Ovary (tissue), 9 donors: ENCODE results near the gene KLC3. TPM values are rescaled to one million over a fixed set of nuclear protein-coding genes. Genes with fewer than 3 reads are reported as not detected.

Experiments
- DNase-seq, 5 donors: peaks; one replicate each; pipeline ENCODE4 v3.0.0-alpha.2; 2019 to 2020
- H3K27ac ChIP-seq, 2 donors: fragments of 200-600 bp; one replicate each; pipeline versions ENCODE4 v1.5.1 to v1.8.0; 2019 to 2022
- H3K27me3 ChIP-seq: fragments of 200-600 bp; one replicate; pipeline ENCODE4 v1.8.0; 2022
- H3K36me3 ChIP-seq: fragments of 200-600 bp; sonication (generic); one replicate; pipeline ENCODE4 v1.5.1; 2019
- H3K4me1 ChIP-seq: one replicate; pipeline ENCODE4 v1.8.1; 2013; ENCODE audit warnings: mild to moderate bottlenecking, moderate library complexity; ENCODE audit not compliant: insufficient read depth
- H3K4me3 ChIP-seq: fragments of 200-600 bp; sonication (generic); one replicate; pipeline ENCODE4 v1.5.1; 2017
- H3K9me3 ChIP-seq, 2 donors: fragments of 200-600 bp in 1 of 2; sonication (generic) in 1 of 2; one replicate each; pipeline versions ENCODE4 v1.5.1 to v1.8.1; 2013 to 2019; ENCODE audit warnings: mild to moderate bottlenecking in 1 of 2, moderate library complexity in 1 of 2
- EP300 ChIP-seq: sonication (generic); formaldehyde crosslinking; IDR thresholded peaks from one replicate; pipeline ENCODE4 v1.6.1; 2017; ENCODE audit warnings: antibody characterized with exemption
- POLR2A ChIP-seq: fragments of 450-650 bp; IDR thresholded peaks from one replicate; pipeline ENCODE4 v1.6.1; 2017; ENCODE audit warnings: antibody characterized with exemption, mild to moderate bottlenecking, moderate library complexity
- WGBS, 3 donors: extraction: QIAGEN DNeasy Blood & Tissue Kit in 1 of 3; methylation state at CpG; one replicate each; pipeline versions ENCODE4 v1.1.5 to v1.1.7; 2013 to 2017; 5-methylcytosine and 5-hydroxymethylcytosine counted together
- intact Hi-C, 4 donors: fragments of 100-400 bp; cut with DNase I; formaldehyde crosslinking; loops; one replicate each; pipeline versions ENCODE4 v1.11.0 to v1.15.1; 2022 to 2023
- polyA plus RNA-seq, 2 donors: library from polyadenylated mRNA; stranded (reverse); fragments of 200-250 nt in 1 of 2; fragments of 350-450 nt in 1 of 2; fragmentation: Illumina TruSeq in 1 of 2; extraction: RNeasy Lipid Tissue Mini Kit (QIAGEN cat#74804) in 1 of 2; gene quantifications; one replicate each; pipeline ENCODE4 v1.2.3, GENCODE V29; 2013 to 2014
- total RNA-seq, 7 donors: library from RNA; depleted of rRNA in 2 of 7; stranded (reverse); fragments of >200 nt in 2 of 7; fragmentation: NEBNext Ultra II Directional in 3 of 7; extraction: Animal tissue kit (Norgen Biotek cat#: 25700) in 3 of 7; gene quantifications; one replicate each; pipeline versions ENCODE4 v1.1.0 to v1.2.4, GENCODE V29; 2016 to 2023
- TF ChIP-seq, protein P1 (sequence below), 3 donors: fragments of 450-650 bp in 2 of 3; fragments of 200-600 bp in 1 of 3; IDR thresholded peaks; one replicate each; pipeline versions ENCODE4 v1.5.1 to v1.8.0; 2016 to 2022; ENCODE audit warnings: antibody characterized with exemption in 3 of 3, mild to moderate bottlenecking in 1 of 3
- donor health status: DM: no; HTN: no; CAD: no; lungs with moderate emphysema.
- donor health status: DM: no; HTN: no; CAD: no.
- donor health status: Bipolar disorder and iron deficiency.
- donor health status: DM: yes; HTN: yes; CAD: no.
- donor health status: DM: no; HTN: no; CAD: no.
- donor health status: DM: yes; HTN: yes; CAD: no.

KLC3 gene
- total and polyA plus RNA-seq, 9 donors: 0.30 to 7.1 (median 0.36) TPM; not detected in 5

DNA sequence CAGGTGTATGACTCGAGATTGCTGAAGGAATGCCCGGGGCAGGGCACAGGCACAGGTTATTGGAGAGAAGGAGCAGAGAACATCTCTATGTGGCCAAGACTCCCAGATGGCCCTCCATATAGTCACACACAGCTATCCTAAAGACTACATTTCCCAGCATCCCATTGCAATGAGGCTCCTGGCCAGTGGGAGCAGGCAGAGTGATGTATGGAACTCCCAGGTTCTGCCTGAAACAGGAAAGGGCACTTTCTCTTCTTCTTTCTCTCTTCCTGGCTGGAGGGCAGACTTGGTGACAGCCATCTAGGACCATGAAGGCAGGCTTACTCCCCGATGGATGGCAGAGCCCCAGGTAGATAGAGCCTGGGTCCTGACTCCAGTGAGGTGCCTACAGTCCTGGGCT, 50.8 kb downstream of the KLC3 start:
- H3K4me1 ChIP-seq: no peaks in the 10 kb centered on the region
- no peak overlapping the region for H3K27ac ChIP-seq
- intact Hi-C loops: no loop called here
- TF ChIP-seq, protein P1, sequence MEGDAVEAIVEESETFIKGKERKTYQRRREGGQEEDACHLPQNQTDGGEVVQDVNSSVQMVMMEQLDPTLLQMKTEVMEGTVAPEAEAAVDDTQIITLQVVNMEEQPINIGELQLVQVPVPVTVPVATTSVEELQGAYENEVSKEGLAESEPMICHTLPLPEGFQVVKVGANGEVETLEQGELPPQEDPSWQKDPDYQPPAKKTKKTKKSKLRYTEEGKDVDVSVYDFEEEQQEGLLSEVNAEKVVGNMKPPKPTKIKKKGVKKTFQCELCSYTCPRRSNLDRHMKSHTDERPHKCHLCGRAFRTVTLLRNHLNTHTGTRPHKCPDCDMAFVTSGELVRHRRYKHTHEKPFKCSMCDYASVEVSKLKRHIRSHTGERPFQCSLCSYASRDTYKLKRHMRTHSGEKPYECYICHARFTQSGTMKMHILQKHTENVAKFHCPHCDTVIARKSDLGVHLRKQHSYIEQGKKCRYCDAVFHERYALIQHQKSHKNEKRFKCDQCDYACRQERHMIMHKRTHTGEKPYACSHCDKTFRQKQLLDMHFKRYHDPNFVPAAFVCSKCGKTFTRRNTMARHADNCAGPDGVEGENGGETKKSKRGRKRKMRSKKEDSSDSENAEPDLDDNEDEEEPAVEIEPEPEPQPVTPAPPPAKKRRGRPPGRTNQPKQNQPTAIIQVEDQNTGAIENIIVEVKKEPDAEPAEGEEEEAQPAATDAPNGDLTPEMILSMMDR (IDR thresholded peaks at IDR 0.05): no peak
- no peak for TF ChIP-seq EP300
- TF ChIP-seq POLR2A: no peak
- 74 to 85% (median 79%) methylated on average over 3 of the region's 3 CpGs for WGBS, 3 donors
- H3K9me3 ChIP-seq: no peaks in the 10 kb centered on the region
- no peaks in the 10 kb centered on the region for H3K27me3 ChIP-seq
- DNase-seq: no peak
- no peak overlapping the region for H3K4me3 ChIP-seq
- no peaks in the 10 kb centered on the region for H3K36me3 ChIP-seq

DNA sequence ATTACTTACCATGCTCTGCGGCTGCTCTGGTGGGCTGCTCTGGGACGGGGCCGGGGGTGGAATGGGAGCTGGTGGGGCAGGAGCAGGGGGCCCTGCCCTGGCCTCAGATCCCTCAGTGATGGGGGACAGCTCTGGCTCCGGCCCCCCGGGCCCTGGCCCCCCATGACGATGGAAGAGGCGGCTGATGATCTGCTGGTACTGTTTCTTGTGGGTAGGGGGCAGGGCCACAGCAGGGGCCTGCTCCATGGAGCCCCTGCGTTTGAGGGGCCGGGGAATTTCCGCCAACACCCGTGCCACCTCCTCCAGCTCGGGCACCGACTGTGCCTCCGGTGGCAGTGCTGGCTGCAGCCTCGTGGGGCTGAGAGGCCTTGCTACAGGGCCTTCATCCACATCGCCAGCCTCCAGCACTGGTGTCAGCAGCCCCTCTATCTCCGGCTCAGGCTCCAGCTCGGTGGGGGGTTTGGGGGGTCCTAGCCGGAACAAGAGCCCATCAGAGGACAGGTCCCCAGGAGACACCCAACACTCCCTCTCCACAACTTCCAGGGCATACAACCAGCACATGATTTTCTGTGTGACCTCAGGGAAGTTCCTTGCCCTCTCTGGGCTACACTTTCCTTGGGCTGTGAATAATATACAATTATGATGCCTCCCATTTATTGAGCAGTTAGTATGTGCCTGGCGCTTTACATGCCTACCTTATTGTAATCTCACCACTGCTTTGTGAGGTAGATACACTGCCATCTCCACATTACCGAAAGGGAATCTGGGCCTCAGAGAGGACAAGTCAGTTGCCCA, 51.5 kb downstream of the KLC3 start:
- no peak overlapping the region for H3K4me3 ChIP-seq
- TF ChIP-seq, protein P1 (IDR thresholded peaks at IDR 0.05): no peak
- TF ChIP-seq POLR2A (no peak), EP300 (no peak)
- no peak overlapping the region for H3K27ac ChIP-seq
- H3K36me3 ChIP-seq: no peaks in the 10 kb centered on the region
- H3K27me3 ChIP-seq: no peaks in the 10 kb centered on the region
- 95 to 96% (median 95%) methylated on average over 20 to 21 of the region's 21 CpGs for WGBS, 3 donors
- DNase-seq: no peak
- intact Hi-C loops: no loop called here
- H3K4me1 ChIP-seq: no peaks in the 10 kb centered on the region
- H3K9me3 ChIP-seq: no peaks in the 10 kb centered on the region

DNA sequence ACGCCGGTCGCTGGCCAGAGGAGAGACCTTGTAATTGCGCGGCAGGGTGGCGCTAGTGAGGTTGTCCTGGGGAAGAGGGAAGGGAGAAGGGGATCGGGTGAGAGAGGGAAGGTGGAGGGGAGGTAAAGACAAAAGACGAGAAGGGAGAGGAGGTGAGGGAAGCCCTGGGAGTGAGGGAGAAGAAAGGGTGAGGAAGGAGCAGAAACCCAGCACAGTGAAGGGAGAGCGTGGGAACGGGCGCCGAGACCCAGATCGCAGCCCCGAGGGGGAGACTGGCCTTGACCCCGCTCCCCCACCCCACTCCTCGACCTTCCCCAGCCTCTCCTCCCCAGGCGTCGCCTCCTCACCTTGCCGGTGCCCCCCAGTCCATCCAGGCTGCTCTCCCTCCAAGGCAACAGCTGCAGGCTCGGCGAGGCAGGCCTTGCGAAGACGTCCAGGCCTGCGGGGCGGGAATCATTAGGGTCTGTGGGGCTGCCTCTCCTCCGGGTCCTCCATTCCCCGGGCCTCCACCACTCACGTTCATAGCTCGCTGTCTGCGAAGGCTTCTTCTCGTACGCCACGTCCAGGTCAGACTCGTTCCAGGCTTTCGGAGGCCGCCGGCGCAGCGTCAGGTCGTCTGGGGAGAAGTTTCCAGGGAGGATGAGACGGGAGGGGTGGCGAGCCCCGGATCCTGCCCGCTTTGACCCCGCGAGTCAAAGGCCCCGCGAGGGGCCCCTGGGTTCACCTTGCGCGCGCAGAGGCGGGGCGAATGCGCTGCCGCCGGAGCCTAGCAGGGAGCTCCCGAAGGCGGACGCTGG, 55.5 kb downstream of the KLC3 start:
- WGBS, 3 donors: 67 to 70% (median 68%) methylated on average over 59 of the region's 59 CpGs
- intact Hi-C loops: no loop called here
- peaks cover 7% of the 10 kb centered on the region for H3K4me1 ChIP-seq
- TF ChIP-seq, protein P1 (IDR thresholded peaks at IDR 0.05): no peak
- no peak for TF ChIP-seq POLR2A
- no peak for TF ChIP-seq EP300
- no peaks in the 10 kb centered on the region for H3K9me3 ChIP-seq
- H3K4me3 ChIP-seq: no peak overlapping the region
- H3K27ac ChIP-seq: no peak overlapping the region
- no peaks in the 10 kb centered on the region for H3K27me3 ChIP-seq
- DNase-seq: no peak
- no peaks in the 10 kb centered on the region for H3K36me3 ChIP-seq

DNA sequence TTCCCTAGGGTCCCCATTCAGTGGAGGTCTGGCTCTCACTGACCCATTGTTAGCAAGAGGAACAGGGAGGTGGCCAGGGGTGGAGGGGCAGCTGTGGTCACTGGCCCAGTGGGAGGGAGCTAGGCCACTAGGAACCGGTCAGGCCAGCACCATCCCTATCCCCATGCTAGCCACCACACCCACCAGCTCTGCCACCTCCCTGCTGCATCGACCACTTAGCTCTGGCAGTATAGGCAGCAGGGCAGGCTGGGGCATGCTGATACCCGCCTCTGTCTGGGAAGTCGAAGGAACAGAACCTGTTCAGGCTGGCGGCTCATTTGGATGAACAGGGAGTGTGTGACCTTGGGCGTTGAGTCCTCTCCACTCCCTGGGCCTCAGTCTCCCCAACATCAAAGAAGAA, 59.6 kb downstream of the KLC3 start:
- Histone ChIP-seq H3K27ac (no peak overlapping the region), H3K4me3 (no peak overlapping the region), H3K4me1 (peaks cover 7% of the 10 kb centered on the region), H3K9me3 (no peaks in the 10 kb centered on the region), H3K27me3 (no peaks in the 10 kb centered on the region), H3K36me3 (no peaks in the 10 kb centered on the region)
- intact Hi-C loops: no loop called here
- TF ChIP-seq POLR2A: no peak
- TF ChIP-seq, protein P1 (IDR thresholded peaks at IDR 0.05): no peak
- no peak for TF ChIP-seq EP300
- no peak for DNase-seq
- 79 to 86% (median 86%) methylated on average over 6 of the region's 6 CpGs for WGBS, 3 donors

Other genes with a start within 250 kb of the KLC3 start
- gene PPP1R37, start 247.6 kb upstream of the KLC3 start, total RNA-seq: 10 to 100 TPM; 18.5 to 28.4 (median 23.1) TPM
- gene PPP1R37, start 247.6 kb upstream of the KLC3 start, polyA plus RNA-seq: 10 to 100 TPM in 1 of 2 donors, 1 to 10 TPM in 1; 5.5 to 19.5 TPM
- under 1 TPM; 0.15 to 0.57 (median 0.20) TPM for gene NKPD1, start 179.8 kb upstream of the KLC3 start, total RNA-seq
- under 1 TPM in 1 of 2 donors, not detected in 1; 0.11 TPM for gene NKPD1, start 179.8 kb upstream of the KLC3 start, polyA plus RNA-seq
- gene TRAPPC6A, start 162.5 kb upstream of the KLC3 start, total RNA-seq: 10 to 100 TPM; 14.2 to 32.9 (median 23.4) TPM
- 10 to 100 TPM in 1 of 2 donors, 1 to 10 TPM in 1; 1.8 to 33.7 TPM for gene TRAPPC6A, start 162.5 kb upstream of the KLC3 start, polyA plus RNA-seq
- 10 to 100 TPM in 4 of 7 donors, 1 to 10 TPM in 3; 4.1 to 12.6 (median 11.9) TPM for gene BLOC1S3, start 162.0 kb upstream of the KLC3 start, total RNA-seq
- 10 to 100 TPM in 1 of 2 donors, 1 to 10 TPM in 1; 5.2 to 11.3 TPM for gene BLOC1S3, start 162.0 kb upstream of the KLC3 start, polyA plus RNA-seq
- gene EXOC3L2, start 95.3 kb upstream of the KLC3 start, total RNA-seq: 1 to 10 TPM in 5 of 7 donors, under 1 TPM in 1, not detected in 1; 0.80 to 3.2 (median 1.4) TPM
- gene EXOC3L2, start 95.3 kb upstream of the KLC3 start, polyA plus RNA-seq: 1 to 10 TPM in 1 of 2 donors, under 1 TPM in 1; 0.63 to 1.4 TPM
- gene MARK4, start 89.5 kb upstream of the KLC3 start, total RNA-seq: 10 to 100 TPM; 14.2 to 53.3 (median 43.1) TPM
- 10 to 100 TPM; 24.6 to 51.5 TPM for gene MARK4, start 89.5 kb upstream of the KLC3 start, polyA plus RNA-seq
- under 1 TPM in 3 of 7 donors, not detected in 4; 0.55 to 0.85 (median 0.78) TPM for gene CKM, start 17.9 kb upstream of the KLC3 start, total RNA-seq
- gene CKM, start 17.9 kb upstream of the KLC3 start, polyA plus RNA-seq: under 1 TPM; 0.10 to 0.52 TPM
- gene ERCC2, start 29.8 kb downstream of the KLC3 start, total RNA-seq: 10 to 100 TPM in 6 of 7 donors, 1 to 10 TPM in 1; 6.3 to 18.6 (median 17.3) TPM
- gene ERCC2, start 29.8 kb downstream of the KLC3 start, polyA plus RNA-seq: 10 to 100 TPM; 13.1 to 13.3 TPM
- gene PPP1R13L, start 64.3 kb downstream of the KLC3 start, total RNA-seq: 10 to 100 TPM in 5 of 7 donors, 1 to 10 TPM in 2; 6.8 to 29.1 (median 16.7) TPM
- 10 to 100 TPM; 10.6 to 13.3 TPM for gene PPP1R13L, start 64.3 kb downstream of the KLC3 start, polyA plus RNA-seq
- gene POLR1G, start 65.9 kb downstream of the KLC3 start, total RNA-seq: 1 to 10 TPM; 1.5 to 8.5 (median 6.5) TPM
- 1 to 10 TPM; 2.7 to 5.4 TPM for gene POLR1G, start 65.9 kb downstream of the KLC3 start, polyA plus RNA-seq
- gene ERCC1, start 83.2 kb downstream of the KLC3 start, total RNA-seq: 10 to 100 TPM; 70.7 to 98.6 (median 83.9) TPM
- gene ERCC1, start 83.2 kb downstream of the KLC3 start, polyA plus RNA-seq: 10 to 100 TPM; 41.1 to 64.3 TPM
- gene FOSB, start 127.2 kb downstream of the KLC3 start, total RNA-seq: 100 to 1,000 TPM in 3 of 7 donors, 10 to 100 TPM in 2, 1 to 10 TPM in 2; 2.9 to 295 (median 44.3) TPM
- gene FOSB, start 127.2 kb downstream of the KLC3 start, polyA plus RNA-seq: 100 to 1,000 TPM in 1 of 2 donors, 1 to 10 TPM in 1; 4.9 to 142 TPM
- gene RTN2, start 156.3 kb downstream of the KLC3 start, total RNA-seq: 1 to 10 TPM in 5 of 7 donors, under 1 TPM in 2; 0.63 to 4.7 (median 2.5) TPM
- 1 to 10 TPM; 3.0 to 5.0 TPM for gene RTN2, start 156.3 kb downstream of the KLC3 start, polyA plus RNA-seq
- 1 to 10 TPM in 3 of 7 donors, under 1 TPM in 3, not detected in 1; 0.40 to 1.7 (median 1.0) TPM for gene PPM1N, start 157.7 kb downstream of the KLC3 start, total RNA-seq
- under 1 TPM; 0.21 to 0.93 TPM for gene PPM1N, start 157.7 kb downstream of the KLC3 start, polyA plus RNA-seq
- 10 to 100 TPM; 15.7 to 83.2 (median 58.2) TPM for gene VASP, start 166.7 kb downstream of the KLC3 start, total RNA-seq
- gene VASP, start 166.7 kb downstream of the KLC3 start, polyA plus RNA-seq: 10 to 100 TPM; 23.9 to 48.4 TPM
- 10 to 100 TPM in 4 of 7 donors, 1 to 10 TPM in 3; 2.0 to 16.6 (median 12.3) TPM for gene OPA3, start 244.1 kb downstream of the KLC3 start, total RNA-seq
- gene OPA3, start 244.1 kb downstream of the KLC3 start, polyA plus RNA-seq: 1 to 10 TPM; 3.3 to 8.9 TPM